Liver (tissue), 3 donors: Measurements from ENCODE around the gene CLPTM1L.

ENCODE experiments used
- ATF3 ChIP-seq: IDR thresholded peaks from 2 replicates; pipeline ENCODE4 v1.6.1; 2016; ENCODE audit warnings: antibody characterized with exemption
- FOXA1 ChIP-seq: IDR thresholded peaks from 2 replicates; pipeline ENCODE4 v1.6.1; 2016; ENCODE audit warnings: antibody characterized with exemption
- FOXA2 ChIP-seq: IDR thresholded peaks from 2 replicates; pipeline ENCODE4 v1.6.1; 2016; ENCODE audit warnings: antibody characterized with exemption
- GABPA ChIP-seq, 2 donors: IDR thresholded peaks in 1 of 2; conservative IDR thresholded peaks in 1 of 2; 2 replicates each; pipeline ENCODE4 v1.6.1; 2016; ENCODE audit warnings: antibody characterized with exemption in 2 of 2, mild to moderate bottlenecking in 1 of 2, moderate library complexity in 1 of 2
- JUND ChIP-seq, 2 donors: IDR thresholded peaks; 2 replicates each; pipeline ENCODE4 v1.6.1; 2016; ENCODE audit warnings: antibody characterized with exemption in 2 of 2
- NR2F2 ChIP-seq: IDR thresholded peaks from 2 replicates; pipeline ENCODE4 v1.6.1; 2016; ENCODE audit warnings: antibody characterized with exemption
- RAD21 ChIP-seq, 2 donors: IDR thresholded peaks; 2 replicates each; pipeline ENCODE4 v1.6.1; 2016; ENCODE audit warnings: antibody characterized with exemption in 2 of 2, mild to moderate bottlenecking in 2 of 2
- REST ChIP-seq: IDR thresholded peaks from 2 replicates; pipeline ENCODE4 v1.6.1; 2016; ENCODE audit warnings: antibody characterized with exemption, mild to moderate bottlenecking
- SP1 ChIP-seq: IDR thresholded peaks from 2 replicates; pipeline ENCODE4 v1.6.1; 2018; ENCODE audit warnings: antibody characterized with exemption, mild to moderate bottlenecking
- TAF1 ChIP-seq: conservative IDR thresholded peaks from 2 replicates; pipeline ENCODE4 v1.6.1; 2016; ENCODE audit warnings: antibody characterized with exemption, mild to moderate bottlenecking
- YY1 ChIP-seq: IDR thresholded peaks from 2 replicates; pipeline ENCODE4 v1.6.1; 2016; ENCODE audit warnings: antibody characterized with exemption, mild to moderate bottlenecking
- TF ChIP-seq, protein P1 (sequence below): fragments of 150-350 bp; IDR thresholded peaks from 2 replicates; pipeline ENCODE4 v1.5.1; 2017; ENCODE audit warnings: improper control_type of control experiment, low read depth, low read length; ENCODE audit not compliant: missing input control
- TF ChIP-seq, protein P2 (sequence below): IDR thresholded peaks from 2 replicates; pipeline ENCODE4 v1.6.1; 2016; ENCODE audit warnings: antibody characterized with exemption
- donor health status: healthy.
- donor health status: healthy.

- TF ChIP-seq, protein P1, sequence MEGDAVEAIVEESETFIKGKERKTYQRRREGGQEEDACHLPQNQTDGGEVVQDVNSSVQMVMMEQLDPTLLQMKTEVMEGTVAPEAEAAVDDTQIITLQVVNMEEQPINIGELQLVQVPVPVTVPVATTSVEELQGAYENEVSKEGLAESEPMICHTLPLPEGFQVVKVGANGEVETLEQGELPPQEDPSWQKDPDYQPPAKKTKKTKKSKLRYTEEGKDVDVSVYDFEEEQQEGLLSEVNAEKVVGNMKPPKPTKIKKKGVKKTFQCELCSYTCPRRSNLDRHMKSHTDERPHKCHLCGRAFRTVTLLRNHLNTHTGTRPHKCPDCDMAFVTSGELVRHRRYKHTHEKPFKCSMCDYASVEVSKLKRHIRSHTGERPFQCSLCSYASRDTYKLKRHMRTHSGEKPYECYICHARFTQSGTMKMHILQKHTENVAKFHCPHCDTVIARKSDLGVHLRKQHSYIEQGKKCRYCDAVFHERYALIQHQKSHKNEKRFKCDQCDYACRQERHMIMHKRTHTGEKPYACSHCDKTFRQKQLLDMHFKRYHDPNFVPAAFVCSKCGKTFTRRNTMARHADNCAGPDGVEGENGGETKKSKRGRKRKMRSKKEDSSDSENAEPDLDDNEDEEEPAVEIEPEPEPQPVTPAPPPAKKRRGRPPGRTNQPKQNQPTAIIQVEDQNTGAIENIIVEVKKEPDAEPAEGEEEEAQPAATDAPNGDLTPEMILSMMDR, result no peak
- peak in 1 of 2 donors; percentile 31 for TF ChIP-seq JUND (IDR thresholded peaks at IDR 0.05)
- TF ChIP-seq, protein P2, sequence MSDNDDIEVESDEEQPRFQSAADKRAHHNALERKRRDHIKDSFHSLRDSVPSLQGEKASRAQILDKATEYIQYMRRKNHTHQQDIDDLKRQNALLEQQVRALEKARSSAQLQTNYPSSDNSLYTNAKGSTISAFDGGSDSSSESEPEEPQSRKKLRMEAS, result peak; percentile 56
- peak in 1 of 2 donors; percentile 36 for TF ChIP-seq RAD21 (IDR thresholded peaks at IDR 0.05)
- TF ChIP-seq TAF1, result peak; percentile 33
- peak in 1 of 2 donors; percentile 20 for TF ChIP-seq GABPA (IDR thresholded peaks at IDR 0.05 in 1 of 2, conservative IDR thresholded peaks at IDR 0.05 in 1 of 2)
- peak; percentile 88 for TF ChIP-seq SP1
- no peak for TF ChIP-seq FOXA1
- peak; percentile 63 for TF ChIP-seq YY1
- TF ChIP-seq FOXA2, result peak; percentile 31
- TF ChIP-seq ATF3, result no peak
- TF ChIP-seq NR2F2, result no peak
- peak; percentile 67 for TF ChIP-seq REST
Observed at GRCh38 chr5:1336749-1337488, 8.0 kb downstream of the CLPTM1L start.
